ENCODE measurements around the gene SEMA3A. TPM values are rescaled to one million over a fixed set of nuclear protein-coding genes. Genes with fewer than 3 reads are reported as not detected.
"Not testable (repeated sequence)": the region's sequence is repeated elsewhere in the genome, so short reads cannot be mapped to it uniquely, and the experiment has no call there.

The SEMA3A gene
- total RNA-seq, 2 experiments from 2014 or later = not detected

DNA sequence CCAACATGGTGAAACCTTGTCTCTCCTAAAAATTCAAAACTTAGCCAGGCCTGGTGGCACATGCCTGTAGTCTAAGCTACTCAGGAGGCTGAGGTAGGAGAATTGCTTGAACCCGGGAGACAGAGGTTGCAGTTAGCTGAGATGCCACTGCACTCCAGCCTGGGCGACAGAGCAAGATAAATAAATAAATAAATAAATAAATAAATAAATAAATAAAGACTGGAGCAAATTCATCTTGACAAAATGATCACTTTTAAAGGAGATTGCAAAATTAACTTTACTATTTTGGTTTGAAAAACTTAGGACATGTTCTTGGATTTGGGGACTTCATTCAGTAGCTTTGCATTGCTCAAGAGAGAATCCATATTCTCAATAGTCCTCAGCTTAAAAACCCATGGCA lies 137.0 kb downstream of the SEMA3A start:
- H3K27ac ChIP-seq (ENCODE audit: low read depth, low read length, poor library complexity, severe bottlenecking) = no peak overlapping the region
- no peak for DNase-seq (ENCODE audit: low spot score)
- H2AFZ ChIP-seq (ENCODE audit: low read length) = no peak overlapping the region
- H3K9me3 ChIP-seq (ENCODE audit: low read length) = no peaks in the 10 kb centered on the region
- no peaks in the 10 kb centered on the region for H4K20me1 ChIP-seq (ENCODE audit: insufficient read depth, low read length)
- H3K9me2 ChIP-seq (ENCODE audit: insufficient read depth, low read length) = no peaks in the 10 kb centered on the region
- H3K4me2 ChIP-seq (ENCODE audit: low read length) = no peak overlapping the region
- no TSS peak for BruUV-seq (replicated peaks)
- H3K4me1 ChIP-seq (ENCODE audit: insufficient read depth, low read length, poor library complexity, severe bottlenecking) = no peaks in the 10 kb centered on the region
- intact Hi-C loops (cut with micrococcal nuclease; ENCODE audit: unreplicated experiment) = no loop called here
- H3K36me3 ChIP-seq (ENCODE audit: insufficient read depth, low read length) = no peaks in the 10 kb centered on the region
- no peak overlapping the region for H3K4me3 ChIP-seq (ENCODE audit: low read depth, low read length, poor library complexity, severe bottlenecking)
- POLR2A ChIA-PET = no interaction called here
- TF ChIP-seq EZH2phosphoT487 (IDR thresholded peaks at IDR 0.05; ENCODE audit: borderline replicate concordance, low read depth, low read length) = no peak
- TF ChIP-seq, protein P1, sequence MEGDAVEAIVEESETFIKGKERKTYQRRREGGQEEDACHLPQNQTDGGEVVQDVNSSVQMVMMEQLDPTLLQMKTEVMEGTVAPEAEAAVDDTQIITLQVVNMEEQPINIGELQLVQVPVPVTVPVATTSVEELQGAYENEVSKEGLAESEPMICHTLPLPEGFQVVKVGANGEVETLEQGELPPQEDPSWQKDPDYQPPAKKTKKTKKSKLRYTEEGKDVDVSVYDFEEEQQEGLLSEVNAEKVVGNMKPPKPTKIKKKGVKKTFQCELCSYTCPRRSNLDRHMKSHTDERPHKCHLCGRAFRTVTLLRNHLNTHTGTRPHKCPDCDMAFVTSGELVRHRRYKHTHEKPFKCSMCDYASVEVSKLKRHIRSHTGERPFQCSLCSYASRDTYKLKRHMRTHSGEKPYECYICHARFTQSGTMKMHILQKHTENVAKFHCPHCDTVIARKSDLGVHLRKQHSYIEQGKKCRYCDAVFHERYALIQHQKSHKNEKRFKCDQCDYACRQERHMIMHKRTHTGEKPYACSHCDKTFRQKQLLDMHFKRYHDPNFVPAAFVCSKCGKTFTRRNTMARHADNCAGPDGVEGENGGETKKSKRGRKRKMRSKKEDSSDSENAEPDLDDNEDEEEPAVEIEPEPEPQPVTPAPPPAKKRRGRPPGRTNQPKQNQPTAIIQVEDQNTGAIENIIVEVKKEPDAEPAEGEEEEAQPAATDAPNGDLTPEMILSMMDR (conservative IDR thresholded peaks at IDR 0.05; ENCODE audit: low read length) = no peak
- H3K79me2 ChIP-seq (ENCODE audit: insufficient read depth, low read depth, low read length) = no peaks in the 10 kb centered on the region
- CTCF ChIA-PET (ENCODE audit: unreplicated experiment) = no interaction called here

DNA sequence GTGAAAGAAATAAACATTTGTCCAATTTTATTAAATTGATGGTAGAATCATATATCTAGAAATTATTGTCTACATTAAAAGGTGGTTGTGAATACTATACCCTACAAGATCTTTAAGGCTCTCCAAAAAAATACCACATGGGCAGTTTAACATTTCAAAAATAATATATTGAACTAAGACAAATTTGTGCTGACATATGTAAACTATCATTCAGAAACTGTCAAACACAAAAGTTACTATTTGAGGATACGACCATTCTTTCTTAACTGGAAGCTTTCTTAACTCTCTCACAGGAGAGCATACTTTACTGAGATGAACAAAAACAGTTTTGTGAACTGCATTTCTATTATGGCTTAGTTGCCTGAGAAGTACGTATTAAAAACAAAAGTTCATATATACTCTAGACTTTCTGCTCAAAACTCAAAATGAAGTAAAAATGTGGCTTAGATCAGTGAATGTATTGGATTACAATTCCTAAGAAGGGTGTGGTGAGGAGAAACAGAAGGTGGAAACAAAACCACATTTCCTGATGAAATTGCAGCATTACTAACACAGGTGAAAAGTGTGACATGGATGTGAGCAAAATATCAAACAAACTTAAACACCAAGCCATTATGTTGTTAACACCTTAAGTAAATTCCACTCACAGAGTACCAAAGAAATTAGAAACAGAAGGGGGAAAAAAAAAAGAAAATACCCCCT lies 138.5 kb downstream of the SEMA3A start:
- Histone ChIP-seq H3K9me2 (ENCODE audit: insufficient read depth, low read length) (no peaks in the 10 kb centered on the region), H3K4me2 (ENCODE audit: low read length) (no peak overlapping the region), H3K9me3 (ENCODE audit: low read length) (no peaks in the 10 kb centered on the region), H3K79me2 (ENCODE audit: insufficient read depth, low read depth, low read length) (no peaks in the 10 kb centered on the region), H3K27ac (ENCODE audit: low read depth, low read length, poor library complexity, severe bottlenecking) (no peak overlapping the region), H3K36me3 (ENCODE audit: insufficient read depth, low read length) (no peaks in the 10 kb centered on the region), H4K20me1 (ENCODE audit: insufficient read depth, low read length) (no peaks in the 10 kb centered on the region), H3K4me1 (ENCODE audit: insufficient read depth, low read length, poor library complexity, severe bottlenecking) (no peaks in the 10 kb centered on the region), H2AFZ (ENCODE audit: low read length) (no peak overlapping the region), H3K4me3 (ENCODE audit: low read depth, low read length, poor library complexity, severe bottlenecking) (no peak overlapping the region)
- ChIA-PET POLR2A (interaction anchor here (0.6 kb wide), 1 partner anchor 1880 kb away, joined by 3 read pairs; no protein-coding TSS in a partner anchor), CTCF (ENCODE audit: unreplicated experiment) (no interaction called here)
- DNase-seq (ENCODE audit: low spot score) = no peak
- TF ChIP-seq EZH2phosphoT487 (IDR thresholded peaks at IDR 0.05; ENCODE audit: borderline replicate concordance, low read depth, low read length) = no peak
- TF ChIP-seq, protein P1 (conservative IDR thresholded peaks at IDR 0.05; ENCODE audit: low read length) = no peak
- intact Hi-C loops (cut with micrococcal nuclease; ENCODE audit: unreplicated experiment) = no loop called here
- BruUV-seq (replicated peaks) = no TSS peak

DNA sequence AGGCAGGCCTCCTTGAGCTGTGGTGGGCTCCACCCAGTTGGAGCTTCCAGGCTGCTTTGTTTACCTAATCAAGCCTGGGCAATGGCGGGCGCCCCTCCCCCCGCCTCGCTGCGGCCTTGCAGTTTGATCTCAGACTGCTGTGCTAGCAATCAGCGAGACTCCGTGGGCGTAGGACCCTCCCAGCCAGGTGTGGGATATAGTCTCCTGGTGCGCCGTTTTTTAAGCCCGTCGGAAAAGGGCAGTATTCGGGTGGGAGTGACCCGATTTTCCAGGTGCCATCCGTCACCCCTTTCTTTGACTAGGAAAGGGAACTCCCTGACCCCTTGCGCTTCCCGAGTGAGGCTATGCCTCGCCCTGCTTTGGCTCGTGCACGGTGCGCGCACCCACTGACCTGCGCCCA lies 139.4 kb downstream of the SEMA3A start:
- BruUV-seq (replicated peaks); H3K27ac ChIP-seq (ENCODE audit: low read depth, low read length, poor library complexity, severe bottlenecking); intact Hi-C loops (cut with micrococcal nuclease; ENCODE audit: unreplicated experiment); H3K4me3 ChIP-seq (ENCODE audit: low read depth, low read length, poor library complexity, severe bottlenecking); H3K4me1 ChIP-seq (ENCODE audit: insufficient read depth, low read length, poor library complexity, severe bottlenecking); POLR2A ChIA-PET; CTCF ChIA-PET (ENCODE audit: unreplicated experiment); H4K20me1 ChIP-seq (ENCODE audit: insufficient read depth, low read length); H2AFZ ChIP-seq (ENCODE audit: low read length); H3K9me2 ChIP-seq (ENCODE audit: insufficient read depth, low read length); H3K36me3 ChIP-seq (ENCODE audit: insufficient read depth, low read length); H3K4me2 ChIP-seq (ENCODE audit: low read length); H3K79me2 ChIP-seq (ENCODE audit: insufficient read depth, low read depth, low read length); H3K9me3 ChIP-seq (ENCODE audit: low read length); DNase-seq (ENCODE audit: low spot score): not testable (repeated sequence)

All from OCI-LY7 (cell line).